Measurements from ENCODE around the gene PRXL2A. TPM values are rescaled to one million over a fixed set of nuclear protein-coding genes. Genes with fewer than 3 reads are reported as not detected.

Gene PRXL2A
- total and polyA plus RNA-seq, 2 of the 4 experiments (the other 2 are of a cell fraction), result 0.90 to 0.92 TPM

- H2BK15ac ChIP-seq (ENCODE audit: low read depth, low read length), result no peak overlapping the region
- dilution Hi-C loops (cut with HindIII; ENCODE audit: low sequenced_read_pairs, unreplicated experiment), result no loop called here
- H3K14ac ChIP-seq (replicated peaks; ENCODE audit: low read depth, low read length), result no peak overlapping the region
- no peak overlapping the region for H4K5ac ChIP-seq (ENCODE audit: low read depth, low read length)
- H4K91ac ChIP-seq (ENCODE audit: insufficient read depth, low read depth, low read length), result no peak overlapping the region
- peaks cover 0 to 15% of the 10 kb centered on the region in 2 experiments; a peak in 3 of 4 replicates for H3K79me1 ChIP-seq (ENCODE audit: low read depth in 1 of 2, low read length in 2 of 2)
- ChIA-PET CTCF (interaction anchor here (1.8 kb wide), 1 partner anchor 55 kb away, joined by 4 read pairs; no protein-coding TSS in a partner anchor), POLR2A (ENCODE audit: unreplicated experiment) (interaction anchor here (0.8 kb wide), 1 partner anchor 9 kb away, joined by 3 read pairs; no protein-coding TSS in a partner anchor)
- no peaks in the 10 kb centered on the region for H3K9me3 ChIP-seq (ENCODE audit: control insufficient read depth, insufficient read depth, low read length)
- peaks cover 14% of the 10 kb centered on the region for H3K9me1 ChIP-seq (ENCODE audit: insufficient read depth, low read length)
- H3K4me1 ChIP-seq (ENCODE audit: control insufficient read depth, insufficient read depth, low read length), result peaks cover 9% of the 10 kb centered on the region
- H3K4me3 ChIP-seq (ENCODE audit: insufficient read depth, low read depth, low read length), result no peak overlapping the region
- no peak overlapping the region for H2BK5ac ChIP-seq (ENCODE audit: low read depth, low read length, poor library complexity, severe bottlenecking)
- intact Hi-C loops (cut with micrococcal nuclease), result no loop called here
- no TSS peak for BruUV-seq (replicated peaks)
- H2AK5ac ChIP-seq (ENCODE audit: low read depth, low read length), result no peak overlapping the region
- H4K8ac ChIP-seq (ENCODE audit: low read depth in 2 of 2, low read length in 2 of 2), result no peak overlapping the region
- ATAC-seq (ENCODE audit: low read depth) (no peak), DNase-seq (no peak)
- no peak overlapping the region for H3K23ac ChIP-seq (ENCODE audit: low read depth, low read length)
- TF ChIP-seq RAD21 (IDR thresholded peaks at IDR 0.05; ENCODE audit: low read length), result no peak
- TF ChIP-seq MAZ (IDR thresholded peaks at IDR 0.05; ENCODE audit: borderline replicate concordance, low read depth, low read length), result no peak
- no peak for TF ChIP-seq CTCF (conservative IDR thresholded peaks at IDR 0.05; ENCODE audit: low read depth, low read length)
- no peak for TF ChIP-seq NFE2L2 (IDR thresholded peaks at IDR 0.05; ENCODE audit: low read depth, low read length)
- no peak for TF ChIP-seq MAFK (IDR thresholded peaks at IDR 0.05; ENCODE audit: low read depth, low read length)
- TF ChIP-seq ELK1 (IDR thresholded peaks at IDR 0.05; ENCODE audit: borderline replicate concordance, low read depth, low read length), result no peak
- TF ChIP-seq RCOR1 (IDR thresholded peaks at IDR 0.05; ENCODE audit: insufficient replicate concordance, low read length), result no peak
- no peak for TF ChIP-seq RFX5 (IDR thresholded peaks at IDR 0.05; ENCODE audit: low read depth, low read length)
- TF ChIP-seq SMC3 (IDR thresholded peaks at IDR 0.05; ENCODE audit: low read depth, low read length), result no peak
- H3K27ac ChIP-seq (ENCODE audit: insufficient read depth, low read length), result no peak overlapping the region
- no CpG with 5 or more reads among the region's 1 CpG for WGBS, 2 experiments (ENCODE audit: extremely low coverage in 2 of 2, insufficient read length in 1 of 2)
- no peak overlapping the region for H3K56ac ChIP-seq (ENCODE audit: extremely low read depth, insufficient read depth, low read length)
- H2AK9ac ChIP-seq (replicated peaks; ENCODE audit: low read depth, low read length, poor library complexity), result no peak overlapping the region
- H3K9ac ChIP-seq (ENCODE audit: low read depth, low read length), result no peak overlapping the region
- H4K20me1 ChIP-seq (ENCODE audit: insufficient read depth, low read length), result peaks cover 14% of the 10 kb centered on the region
- no peak overlapping the region for H2BK120ac ChIP-seq (ENCODE audit: low read depth, low read length)
- no peak overlapping the region for H2AFZ ChIP-seq (replicated peaks; ENCODE audit: low read length, poor library complexity)
- no peaks in the 10 kb centered on the region for H3K36me3 ChIP-seq (ENCODE audit: control insufficient read depth, insufficient read depth, low read length)
- H3K18ac ChIP-seq (ENCODE audit: low read depth, low read length), result no peak overlapping the region
- H3K27me3 ChIP-seq (ENCODE audit: control insufficient read depth, insufficient read depth, low read length), result no peaks in the 10 kb centered on the region; the same call in 1 of the 2 replicates
- in situ Hi-C loops (cut with MboI; ENCODE audit: low sequenced_read_pairs), result loop anchor here (25.0 kb wide), 1 partner anchor 289 kb away; no protein-coding TSS in a partner anchor
- H3K4me2 ChIP-seq (ENCODE audit: low read depth, low read length), result no peak overlapping the region
- H3K4ac ChIP-seq (ENCODE audit: low read depth, low read length), result no peak overlapping the region
- H2BK20ac ChIP-seq (ENCODE audit: low read depth, low read length), result no peak overlapping the region
Observed at GRCh38 chr10:80451132-80451531, 42.8 kb downstream of the PRXL2A start.

Measured in IMR-90 (cell line).